ENCODE measurements around the gene CYP2D6. TPM values are rescaled to one million over a fixed set of nuclear protein-coding genes. Genes with fewer than 3 reads are reported as not detected.

Gene CYP2D6
- total RNA-seq, 1 experiment from 2014 or later: 2.0 TPM

GRCh38 chr22:42176255-42176915 lies 45.8 kb upstream of the CYP2D6 start:
- no TSS peak for BruUV-seq (replicated peaks)
- POLR2A ChIA-PET: no interaction called here
- H3K27me3 Mint-ChIP-seq (ENCODE audit: insufficient read depth, unreplicated experiment): no peaks in the 10 kb centered on the region
- TF ChIP-seq CTCF (IDR thresholded peaks at IDR 0.05; ENCODE audit: unreplicated experiment): no peak
- no peak overlapping the region for H3K4me3 Mint-ChIP-seq (ENCODE audit: unreplicated experiment)
- H3K9me3 Mint-ChIP-seq (ENCODE audit: unreplicated experiment): no peaks in the 10 kb centered on the region
- H3K4me1 Mint-ChIP-seq (ENCODE audit: insufficient read depth, unreplicated experiment): no peaks in the 10 kb centered on the region
- no peak overlapping the region for H3K27ac Mint-ChIP-seq (ENCODE audit: low read depth, unreplicated experiment)
- intact Hi-C loops (cut with micrococcal nuclease): no loop called here
- DNase-seq (ENCODE audit: unreplicated experiment): no peak
- peaks cover 42% of the 10 kb centered on the region for H3K36me3 Mint-ChIP-seq (ENCODE audit: insufficient read depth, unreplicated experiment)
- CTCF ChIA-PET: no interaction called here

GRCh38 chr22:42174062-42174461 lies 43.5 kb upstream of the CYP2D6 start:
- Mint-ChIP-seq H3K27ac (ENCODE audit: low read depth, unreplicated experiment) (no peak overlapping the region), H3K9me3 (ENCODE audit: unreplicated experiment) (no peaks in the 10 kb centered on the region), H3K4me1 (ENCODE audit: insufficient read depth, unreplicated experiment) (peaks cover 6% of the 10 kb centered on the region), H3K4me3 (ENCODE audit: unreplicated experiment) (no peak overlapping the region), H3K36me3 (ENCODE audit: insufficient read depth, unreplicated experiment) (peaks cover 39% of the 10 kb centered on the region), H3K27me3 (ENCODE audit: insufficient read depth, unreplicated experiment) (no peaks in the 10 kb centered on the region)
- no TSS peak for BruUV-seq (replicated peaks)
- ChIA-PET POLR2A (interaction anchor here (0.6 kb wide), 2 partner anchors 18 to 201 kb away, joined by 3 read pairs; no protein-coding TSS in a partner anchor), CTCF (interaction anchor here (0.6 kb wide), 2 partner anchors 260 to 270 kb away, joined by 3 read pairs; no protein-coding TSS in a partner anchor)
- intact Hi-C loops (cut with micrococcal nuclease): no loop called here
- no peak for DNase-seq (ENCODE audit: unreplicated experiment)
- no peak for TF ChIP-seq CTCF (IDR thresholded peaks at IDR 0.05; ENCODE audit: unreplicated experiment)

- intact Hi-C loops (cut with micrococcal nuclease): no loop called here
- Mint-ChIP-seq H3K9me3 (ENCODE audit: unreplicated experiment) (no peaks in the 10 kb centered on the region), H3K4me1 (ENCODE audit: insufficient read depth, unreplicated experiment) (peaks cover 6% of the 10 kb centered on the region), H3K36me3 (ENCODE audit: insufficient read depth, unreplicated experiment) (peaks cover 38% of the 10 kb centered on the region), H3K27ac (ENCODE audit: low read depth, unreplicated experiment) (no peak overlapping the region), H3K4me3 (ENCODE audit: unreplicated experiment) (no peak overlapping the region), H3K27me3 (ENCODE audit: insufficient read depth, unreplicated experiment) (no peaks in the 10 kb centered on the region)
- BruUV-seq (replicated peaks): no TSS peak
- no peak for TF ChIP-seq CTCF (IDR thresholded peaks at IDR 0.05; ENCODE audit: unreplicated experiment)
- ChIA-PET CTCF (interaction anchor here (0.7 to 1.4 kb wide), 4 partner anchors 82 to 301 kb away, joined by 3 to 5 read pairs (median 4); no protein-coding TSS in a partner anchor), POLR2A (interaction anchor here (0.6 kb wide), 1 partner anchor 201 kb away, joined by 3 read pairs; no protein-coding TSS in a partner anchor)
- DNase-seq (ENCODE audit: unreplicated experiment): no peak
Observed at GRCh38 chr22:42173183-42173926, 42.7 kb upstream of the CYP2D6 start.

- CTCF ChIA-PET: interaction anchor here (0.7 to 1.5 kb wide), 5 partner anchors 81 to 302 kb away, joined by 3 to 5 read pairs (median 3); no protein-coding TSS in a partner anchor
- BruUV-seq (replicated peaks): no TSS peak
- H3K4me1 Mint-ChIP-seq (ENCODE audit: insufficient read depth, unreplicated experiment): peaks cover 6% of the 10 kb centered on the region
- no peak overlapping the region for H3K27ac Mint-ChIP-seq (ENCODE audit: low read depth, unreplicated experiment)
- no peak overlapping the region for H3K4me3 Mint-ChIP-seq (ENCODE audit: unreplicated experiment)
- H3K27me3 Mint-ChIP-seq (ENCODE audit: insufficient read depth, unreplicated experiment): no peaks in the 10 kb centered on the region
- H3K9me3 Mint-ChIP-seq (ENCODE audit: unreplicated experiment): no peaks in the 10 kb centered on the region
- DNase-seq (ENCODE audit: unreplicated experiment): no peak
- intact Hi-C loops (cut with micrococcal nuclease): no loop called here
- H3K36me3 Mint-ChIP-seq (ENCODE audit: insufficient read depth, unreplicated experiment): peaks cover 38% of the 10 kb centered on the region
- POLR2A ChIA-PET: no interaction called here
- no peak for TF ChIP-seq CTCF (IDR thresholded peaks at IDR 0.05; ENCODE audit: unreplicated experiment)
Observed at GRCh38 chr22:42172773-42173172, 42.2 kb upstream of the CYP2D6 start.

Data from MCF 10A (cell line).